GM12878 (cell line): ENCODE measurements around the gene SHB. TPM values are rescaled to one million over a fixed set of nuclear protein-coding genes. Genes with fewer than 3 reads are reported as not detected.

Experiments used
- ATAC-seq: fragments of 200-7000 bp; cut with Tn5 transposase; 3 replicates; pipeline ENCODE4 v1.9.1; 2020; ENCODE audit warnings: mild to moderate bottlenecking, moderate library complexity
- BruUV-seq: library from RNA; stranded (reverse); fragments of 400-500 nt; replicated peaks from 2 replicates; lab custom pipeline; 2021; lab: Mats Ljungman, UMichigan
- CTCF ChIA-PET: fragments of 300-600 bp; sonication (Branson Sonifier 250); formaldehyde crosslinking; extraction: SDS; loops from one replicate; lab custom pipeline; 2021; ENCODE audit warnings: inconsistent platforms; lab: Yijun Ruan, JAX
- POLR2A ChIA-PET: fragments of 350-600 bp; formaldehyde crosslinking; extraction: SDS; loops from one replicate; lab custom pipeline; 2021; ENCODE audit warnings: inconsistent platforms; lab: Charles Lee
- RAD21 ChIA-PET: fragments of 300-600 bp; sonication (Branson Sonifier 250); formaldehyde crosslinking; loops from one replicate; lab custom pipeline; 2023; ENCODE audit warnings: antibody characterized with exemption; ENCODE audit not compliant: unreplicated experiment; lab: Charles Lee
- SMC1A ChIA-PET: fragments of 300-600 bp; sonication (Branson Sonifier 250); formaldehyde crosslinking; loops from one replicate; lab custom pipeline; 2023; ENCODE audit not compliant: unreplicated experiment, uncharacterized antibody; lab: Charles Lee
- DNase-seq: peaks from one replicate; pipeline ENCODE4 v3.0.0-alpha.2; 2011; ENCODE audit warnings: low read depth, low spot score
- FAIRE-seq: peaks from 3 replicates; lab custom pipeline; 2011; peaks lifted over from hg19 to GRCh38; lab: Jason Lieb, UNC
- H2AFZ ChIP-seq: 2 replicates; pipeline ENCODE4 v1.6.0; 2011; ENCODE audit warnings: low read depth, low read length, control low read depth; ENCODE audit not compliant: control insufficient read depth
- H3K27ac ChIP-seq: 2 replicates; pipeline ENCODE4 v1.5.1; 2011; ENCODE audit warnings: control low read depth; ENCODE audit not compliant: control insufficient read depth, insufficient read depth
- H3K27me3 ChIP-seq, 2 experiments: replicated peaks in 1 of 2; 2 replicates each; pipeline versions ENCODE4 v1.6.0 to v1.6.1; 2011; ENCODE audit warnings: low read length in 1 of 2; ENCODE audit not compliant: control insufficient read depth in 2 of 2, insufficient read depth in 2 of 2
- H3K36me3 ChIP-seq, 2 experiments: 2 replicates each; pipeline ENCODE4 v1.5.1; 2011; ENCODE audit warnings: low read length in 1 of 2; ENCODE audit not compliant: control insufficient read depth in 2 of 2, insufficient read depth in 2 of 2
- H3K4me1 ChIP-seq: 2 replicates; pipeline ENCODE4 v1.6.1; 2011; ENCODE audit warnings: mild to moderate bottlenecking, low read length, moderate library complexity, mixed read lengths; ENCODE audit not compliant: control insufficient read depth, insufficient read depth
- H3K4me2 ChIP-seq: 2 replicates; pipeline ENCODE4 v1.6.0; 2011; ENCODE audit warnings: control low read depth; ENCODE audit not compliant: control insufficient read depth, insufficient read depth
- H3K4me3 ChIP-seq: fragments of 200-600 bp; sonication (generic); 2 replicates; pipeline ENCODE4 v1.5.1; 2016
- H3K79me2 ChIP-seq: 2 replicates; pipeline ENCODE4 v1.6.0; 2011; ENCODE audit warnings: low read length; ENCODE audit not compliant: control insufficient read depth, insufficient read depth
- H3K9ac ChIP-seq: 2 replicates; pipeline ENCODE4 v1.8.0; 2011; ENCODE audit warnings: low read length, control low read depth, mixed read lengths; ENCODE audit not compliant: control insufficient read depth, insufficient read depth
- H3K9me3 ChIP-seq: replicated peaks from 3 replicates; pipeline ENCODE4 v1.5.1; 2011; ENCODE audit warnings: mild to moderate bottlenecking, low read length; ENCODE audit not compliant: control insufficient read depth, insufficient read depth
- H4K20me1 ChIP-seq: 2 replicates; pipeline ENCODE4 v1.6.0; 2011; ENCODE audit not compliant: control insufficient read depth, insufficient read depth
- CHD2 ChIP-seq: IDR thresholded peaks from 2 replicates; pipeline ENCODE4 v1.6.1; 2011; ENCODE audit warnings: low read depth, low read length, improper control_type of control experiment, borderline replicate concordance
- JUNB ChIP-seq: IDR thresholded peaks from 2 replicates; pipeline ENCODE4 v1.6.1; 2016; ENCODE audit warnings: antibody characterized with exemption, mild to moderate bottlenecking
- NFIC ChIP-seq: IDR thresholded peaks from 2 replicates; pipeline ENCODE4 v1.6.1; 2012; ENCODE audit warnings: low read depth, mild to moderate bottlenecking, inconsistent platforms, low read length, moderate library complexity
- NR2F1 ChIP-seq: fragments of 450-650 bp; conservative IDR thresholded peaks from 2 replicates; pipeline ENCODE4 v1.6.1; 2017; ENCODE audit warnings: mild to moderate bottlenecking
- ZNF274 ChIP-seq: IDR thresholded peaks from one replicate; pipeline ENCODE4 v1.8.0; 2011; ENCODE audit not compliant: insufficient read length, insufficient read depth
- WGBS: methylation state at CpG from one replicate; pipeline ENCODE4 v1.1.6; 2016; ENCODE audit warnings: low lambda C conversion rate; ENCODE audit not compliant: insufficient replicate concordance, insufficient coverage; ENCODE audit errors: missing lambda C conversion rate; 5-methylcytosine and 5-hydroxymethylcytosine counted together
- in situ Hi-C: fragments of 300-500 bp; cut with MboI; formaldehyde crosslinking; loops from 9 replicates; pipeline ENCODE4 v1.14.3; 2018; ENCODE audit warnings: mixed read lengths
- intact Hi-C: fragments of 100-400 bp; cut with micrococcal nuclease; formaldehyde crosslinking; loops from one replicate; pipeline ENCODE4 v1.14.2; 2022; ENCODE audit not compliant: unreplicated experiment
- polyA plus RNA-seq, 11 experiments: library from polyadenylated mRNA; depleted of rRNA in 4 of 11; unstranded in 6 of 11; stranded (reverse) in 5 of 11; fragments of >200 nt; fragmentation: Nextera tagmentation in 4 of 11; fragmentation: Illumina TruSeq in 1 of 11; extraction: Ambion mirVana in 4 of 11; extraction: Trizol in 1 of 11; gene quantifications; 1 replicate in 1 of 11; 2 replicates in 10 of 11; pipeline versions ENCODE4 v1.2.1 to v1.2.3, GENCODE V29; 2011 to 2016; ENCODE audit warnings: inconsistent platforms in 2 of 11, missing spikeins in 2 of 11, low read depth in 1 of 11
- total RNA-seq, 4 experiments: library from RNA; depleted of rRNA in 3 of 4; stranded (reverse); fragments of >200 nt in 3 of 4; fragmentation: Illumina TruSeq in 1 of 4; extraction: Trizol in 1 of 4; gene quantifications; 2 replicates each; pipeline versions ENCODE4 v1.2.1 to v1.2.3, GENCODE V29; 2013 to 2021
- TF ChIP-seq, protein P1 (sequence below): fragments of 450-650 bp; IDR thresholded peaks from 2 replicates; pipeline ENCODE4 v1.6.1; 2016; ENCODE audit warnings: mild to moderate bottlenecking, moderate library complexity, borderline replicate concordance

The SHB gene
- total and polyA plus RNA-seq, 10 of the 15 experiments (the other 5 are each of a cell fraction or from before 2014, with no cell fraction given) = 0.29 to 6.2 (median 1.3) TPM

DNA sequence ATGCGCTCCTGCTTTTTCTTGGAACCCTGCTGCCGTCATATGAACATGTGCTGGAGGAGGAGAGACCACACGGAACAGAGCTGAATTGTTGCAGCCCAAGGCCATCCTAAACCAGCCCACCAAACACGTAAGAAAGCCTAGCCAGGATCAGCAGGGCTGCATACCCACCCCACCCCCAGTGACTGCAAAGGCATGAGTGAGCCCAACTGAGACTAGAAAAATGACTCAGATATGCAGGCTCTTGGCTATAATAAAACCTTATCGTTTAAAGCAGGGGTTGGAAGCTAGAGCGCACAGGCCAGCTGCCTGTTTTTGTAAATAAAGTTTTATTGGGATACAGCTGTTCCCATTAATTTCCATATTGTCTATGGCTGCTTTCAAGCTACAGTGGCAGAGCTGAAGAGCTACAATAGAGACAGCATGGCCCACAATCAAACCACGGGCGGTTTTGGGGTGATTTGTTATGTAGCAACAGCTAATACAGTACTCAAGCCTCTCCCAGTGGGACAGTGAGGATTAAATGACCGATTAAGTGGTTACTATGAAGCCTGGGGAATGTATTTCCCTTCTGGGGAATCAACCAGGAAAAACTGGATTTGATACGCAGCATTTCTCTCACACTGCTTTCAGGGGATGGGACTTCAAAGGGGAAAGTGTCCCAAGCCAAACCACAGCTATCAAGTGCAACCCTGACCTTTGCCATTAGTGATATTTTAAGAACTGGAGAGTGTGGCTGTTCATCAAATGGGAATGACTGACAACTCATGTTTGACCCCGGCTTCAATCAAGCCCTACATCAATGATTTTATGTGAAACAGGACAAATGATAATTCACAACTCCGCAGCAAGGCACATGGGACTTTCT lies 6.3 kb downstream of the SHB start:
- intact Hi-C loops = loop anchor here (10.0 kb wide), 2 partner anchors 318 to 598 kb away; partner anchors contain the start of gene ZBTB5
- CTCF ChIA-PET = interaction anchor here (0.8 to 3.7 kb wide), 11 partner anchors 24 to 150 kb away, joined by 3 to 25 read pairs (median 4); no protein-coding TSS in a partner anchor
- H3K9me3 ChIP-seq = no peaks in the 10 kb centered on the region
- DNase-seq = no peak
- no peak overlapping the region for H3K4me2 ChIP-seq
- no peaks in the 10 kb centered on the region for H3K36me3 ChIP-seq
- in situ Hi-C loops = no loop called here
- no peaks in the 10 kb centered on the region for H3K79me2 ChIP-seq
- RAD21 ChIA-PET = interaction anchor here (0.8 to 3.3 kb wide), 13 partner anchors 9 to 160 kb away, joined by 3 to 23 read pairs (median 4); no protein-coding TSS in a partner anchor
- no peak overlapping the region for H3K9ac ChIP-seq
- H3K27ac ChIP-seq = no peak overlapping the region
- ATAC-seq = no peak
- POLR2A ChIA-PET = interaction anchor here (0.7 to 1.8 kb wide), 4 partner anchors 76 to 945 kb away, joined by 3 to 7 read pairs (median 4); no protein-coding TSS in a partner anchor
- WGBS = 57% methylated on average over 12 of the region's 12 CpGs
- SMC1A ChIA-PET = interaction anchor here (0.6 to 4.9 kb wide), 21 partner anchors 10 to 160 kb away, joined by 3 to 39 read pairs (median 4); no protein-coding TSS in a partner anchor
- no TSS peak for BruUV-seq
- H4K20me1 ChIP-seq = no peaks in the 10 kb centered on the region
- TF ChIP-seq, protein P1, sequence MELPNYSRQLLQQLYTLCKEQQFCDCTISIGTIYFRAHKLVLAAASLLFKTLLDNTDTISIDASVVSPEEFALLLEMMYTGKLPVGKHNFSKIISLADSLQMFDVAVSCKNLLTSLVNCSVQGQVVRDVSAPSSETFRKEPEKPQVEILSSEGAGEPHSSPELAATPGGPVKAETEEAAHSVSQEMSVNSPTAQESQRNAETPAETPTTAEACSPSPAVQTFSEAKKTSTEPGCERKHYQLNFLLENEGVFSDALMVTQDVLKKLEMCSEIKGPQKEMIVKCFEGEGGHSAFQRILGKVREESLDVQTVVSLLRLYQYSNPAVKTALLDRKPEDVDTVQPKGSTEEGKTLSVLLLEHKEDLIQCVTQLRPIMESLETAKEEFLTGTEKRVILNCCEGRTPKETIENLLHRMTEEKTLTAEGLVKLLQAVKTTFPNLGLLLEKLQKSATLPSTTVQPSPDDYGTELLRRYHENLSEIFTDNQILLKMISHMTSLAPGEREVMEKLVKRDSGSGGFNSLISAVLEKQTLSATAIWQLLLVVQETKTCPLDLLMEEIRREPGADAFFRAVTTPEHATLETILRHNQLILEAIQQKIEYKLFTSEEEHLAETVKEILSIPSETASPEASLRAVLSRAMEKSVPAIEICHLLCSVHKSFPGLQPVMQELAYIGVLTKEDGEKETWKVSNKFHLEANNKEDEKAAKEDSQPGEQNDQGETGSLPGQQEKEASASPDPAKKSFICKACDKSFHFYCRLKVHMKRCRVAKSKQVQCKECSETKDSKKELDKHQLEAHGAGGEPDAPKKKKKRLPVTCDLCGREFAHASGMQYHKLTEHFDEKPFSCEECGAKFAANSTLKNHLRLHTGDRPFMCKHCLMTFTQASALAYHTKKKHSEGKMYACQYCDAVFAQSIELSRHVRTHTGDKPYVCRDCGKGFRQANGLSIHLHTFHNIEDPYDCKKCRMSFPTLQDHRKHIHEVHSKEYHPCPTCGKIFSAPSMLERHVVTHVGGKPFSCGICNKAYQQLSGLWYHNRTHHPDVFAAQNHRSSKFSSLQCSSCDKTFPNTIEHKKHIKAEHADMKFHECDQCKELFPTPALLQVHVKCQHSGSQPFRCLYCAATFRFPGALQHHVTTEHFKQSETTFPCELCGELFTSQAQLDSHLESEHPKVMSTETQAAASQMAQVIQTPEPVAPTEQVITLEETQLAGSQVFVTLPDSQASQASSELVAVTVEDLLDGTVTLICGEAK = peak; percentile 85
- 0 out of 2 replicates have a peak, but pooled peaks have one; percentile 7 for TF ChIP-seq NR2F1
- TF ChIP-seq JUNB = peak; percentile 45; the same call in 1 of the 2 replicates
- TF ChIP-seq CHD2 = no peak
- TF ChIP-seq ZNF274 = no peak
- 0 out of 2 replicates have a peak, but pooled peaks have one; percentile 23 for TF ChIP-seq NFIC
- no peak overlapping the region for H3K4me3 ChIP-seq
- no peak overlapping the region for H2AFZ ChIP-seq
- peaks cover 0 to 9% of the 10 kb centered on the region in 2 experiments; a peak in 2 of 4 replicates for H3K27me3 ChIP-seq
- peaks cover 50% of the 10 kb centered on the region for H3K4me1 ChIP-seq
- FAIRE-seq = no peak
